ENCODE measurements around the gene MERTK.
"Not testable (repeated sequence)": the region's sequence is repeated elsewhere in the genome, so short reads cannot be mapped to it uniquely, and the experiment has no call there.

The MERTK gene

GRCh38 chr2:111946294-111947114, 48.1 kb downstream of the MERTK start:
- DNase-seq (ENCODE audit: low spot score), result peak; percentile 31

DNA sequence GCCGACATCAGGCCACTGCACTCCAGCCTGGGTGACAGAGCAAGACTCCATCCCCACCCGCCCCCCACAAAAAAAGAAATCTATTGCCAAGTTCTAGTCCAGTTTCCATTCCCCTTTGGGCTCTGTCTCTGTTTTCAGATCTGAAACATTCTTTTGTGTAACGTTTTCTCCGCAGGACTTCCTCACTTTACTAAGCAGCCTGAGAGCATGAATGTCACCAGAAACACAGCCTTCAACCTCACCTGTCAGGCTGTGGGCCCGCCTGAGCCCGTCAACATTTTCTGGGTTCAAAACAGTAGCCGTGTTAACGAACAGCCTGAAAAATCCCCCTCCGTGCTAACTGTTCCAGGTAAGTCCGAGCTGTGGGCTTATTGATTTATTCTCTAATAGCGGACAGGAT, 48.8 kb downstream of the MERTK start:
- DNase-seq (ENCODE audit: low spot score), result no peak

GRCh38 chr2:111948832-111949231, 50.4 kb downstream of the MERTK start:
- DNase-seq (ENCODE audit: low spot score), result no peak

- DNase-seq (ENCODE audit: low spot score), result no peak
Measured at GRCh38 chr2:111950236-111950635, 51.8 kb downstream of the MERTK start.

- no peak for DNase-seq (ENCODE audit: low spot score)
Measured at GRCh38 chr2:111951486-111951885, 53.1 kb downstream of the MERTK start.

DNA sequence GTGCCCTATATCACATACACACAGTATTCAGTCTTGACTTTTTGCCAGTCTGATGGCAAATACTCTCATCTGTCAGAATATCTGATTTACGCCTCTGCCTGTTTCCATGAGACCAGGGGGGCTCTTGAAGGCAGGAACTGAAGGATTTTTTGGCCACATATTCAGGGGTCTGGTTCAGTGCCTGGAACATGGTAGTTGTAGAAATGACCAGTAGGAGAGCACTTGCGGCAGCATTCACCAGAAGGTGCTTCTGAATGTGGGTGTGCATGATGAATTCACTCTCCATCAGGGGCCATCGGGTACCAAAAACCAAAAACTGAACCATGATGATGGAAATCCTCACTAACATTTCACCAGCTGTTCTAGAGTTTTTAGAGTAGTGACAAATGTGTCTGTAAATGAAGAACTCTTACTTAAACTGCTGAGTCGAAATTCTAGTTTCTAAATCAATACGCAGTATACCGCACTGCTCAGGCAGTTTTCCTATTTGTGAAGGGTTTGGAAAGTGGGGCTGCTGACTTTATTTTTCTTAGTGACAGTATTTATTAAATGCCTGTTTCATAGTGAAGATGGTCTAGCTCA, 54.6 kb downstream of the MERTK start:
- no peak for DNase-seq (ENCODE audit: low spot score)

GRCh38 chr2:111954602-111955332, 56.4 kb downstream of the MERTK start:
- no peak for DNase-seq (ENCODE audit: low spot score)

DNA sequence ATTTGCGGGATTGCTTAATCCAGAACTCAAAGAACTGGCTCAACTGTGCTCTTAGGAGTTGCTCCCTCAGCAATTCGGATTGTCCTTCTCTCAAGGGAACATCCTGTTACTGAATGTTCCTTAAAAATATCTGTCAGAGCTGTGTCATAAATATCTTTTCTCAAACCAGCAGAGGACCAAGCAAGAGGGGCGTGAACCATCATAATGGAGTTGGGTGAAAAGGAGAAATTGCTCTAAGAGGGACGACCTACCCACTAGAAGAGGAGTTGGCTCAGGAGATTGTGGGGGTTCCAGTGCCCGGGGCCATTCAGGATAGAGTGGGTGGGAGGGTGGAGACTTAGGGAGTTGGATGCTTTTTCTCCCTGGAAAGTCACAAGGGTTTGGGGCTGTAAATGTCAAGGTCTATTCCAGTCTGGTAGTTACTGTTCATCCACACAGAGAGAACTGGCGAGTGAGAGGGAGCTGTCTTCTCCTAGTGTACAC, 59.5 kb downstream of the MERTK start:
- DNase-seq (ENCODE audit: low spot score), result no peak

DNA sequence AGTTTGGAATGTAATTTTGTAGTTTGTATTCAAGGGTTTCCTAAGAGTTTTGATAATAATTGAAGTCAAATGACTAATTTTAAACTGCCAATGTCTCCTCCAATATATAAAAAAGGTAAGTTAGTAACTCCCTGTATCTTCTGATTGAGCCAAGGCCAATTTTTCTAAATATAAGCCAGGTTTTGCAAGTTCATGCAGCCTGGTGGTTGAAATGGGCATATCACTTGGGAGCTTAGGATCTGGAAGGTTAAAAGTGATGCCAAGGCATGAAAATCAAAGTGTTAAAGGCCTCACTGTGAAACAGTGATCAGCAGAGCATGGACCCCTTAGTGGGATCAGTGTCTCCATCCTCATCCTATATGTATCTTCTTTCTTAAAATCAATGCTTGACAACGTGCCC, 60.5 kb downstream of the MERTK start:
- DNase-seq (ENCODE audit: low spot score), result no peak

DNA sequence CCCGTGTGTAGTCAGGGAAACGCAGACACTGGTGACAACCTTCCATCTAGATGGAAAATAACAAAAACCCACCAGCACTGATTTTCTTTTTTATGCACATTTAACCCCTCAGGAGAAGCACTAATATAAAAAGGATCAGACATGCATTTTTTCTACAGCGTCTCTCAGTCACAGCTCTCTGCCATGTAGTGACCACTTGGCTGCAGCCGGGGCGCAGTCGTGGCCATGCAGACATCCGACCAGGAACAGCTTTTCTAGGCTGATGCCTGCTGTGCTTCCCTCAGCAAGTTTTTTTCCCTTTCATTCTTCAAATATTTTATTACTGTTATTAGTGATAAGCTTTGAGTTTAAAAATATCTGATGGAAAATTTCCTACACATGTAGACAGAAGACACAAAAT, 63.3 kb downstream of the MERTK start:
- no peak for DNase-seq (ENCODE audit: low spot score)

- not testable (repeated sequence) for DNase-seq (ENCODE audit: low spot score)
Measured at GRCh38 chr2:111963086-111963485, 64.7 kb downstream of the MERTK start.

- DNase-seq (ENCODE audit: low spot score), result not testable (repeated sequence)
Measured at GRCh38 chr2:111963508-111963907, 65.1 kb downstream of the MERTK start.

DNA sequence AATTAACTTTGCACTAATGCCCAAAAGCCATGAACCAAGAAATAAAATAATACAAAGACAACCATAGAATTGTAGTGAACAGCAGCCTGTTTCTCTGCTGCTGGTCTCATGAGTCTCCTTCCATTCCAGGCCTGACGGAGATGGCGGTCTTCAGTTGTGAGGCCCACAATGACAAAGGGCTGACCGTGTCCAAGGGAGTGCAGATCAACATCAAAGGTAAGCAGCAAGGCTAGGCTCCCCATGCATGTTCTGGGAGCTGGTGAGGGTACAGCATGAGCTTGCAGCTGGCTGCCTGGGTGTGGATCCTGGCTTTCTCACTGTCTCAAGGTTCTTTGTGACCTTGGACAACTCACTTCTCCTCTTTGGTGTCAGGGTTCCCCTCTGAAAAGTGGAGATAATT, 66.7 kb downstream of the MERTK start:
- no peak for DNase-seq (ENCODE audit: low spot score)

DNA sequence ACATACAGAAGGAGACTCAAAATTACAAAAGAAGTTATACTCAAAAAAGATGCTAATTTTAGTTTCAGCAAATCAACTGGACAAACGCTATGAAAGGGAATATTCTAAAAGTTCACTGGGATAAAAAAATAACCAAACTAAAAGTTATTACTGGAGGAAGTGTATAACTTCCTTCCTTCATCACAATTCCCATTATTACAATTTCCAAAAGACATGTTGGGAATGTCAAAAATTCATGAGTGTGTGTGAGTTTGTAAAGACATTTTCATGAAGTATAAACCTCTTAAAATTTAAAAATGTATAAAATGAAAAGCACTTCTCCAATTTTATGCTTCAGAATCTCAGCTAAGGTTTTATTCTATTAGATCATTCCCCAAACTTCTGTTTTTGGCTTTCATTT, 67.8 kb downstream of the MERTK start:
- DNase-seq (ENCODE audit: low spot score), result no peak

DNA sequence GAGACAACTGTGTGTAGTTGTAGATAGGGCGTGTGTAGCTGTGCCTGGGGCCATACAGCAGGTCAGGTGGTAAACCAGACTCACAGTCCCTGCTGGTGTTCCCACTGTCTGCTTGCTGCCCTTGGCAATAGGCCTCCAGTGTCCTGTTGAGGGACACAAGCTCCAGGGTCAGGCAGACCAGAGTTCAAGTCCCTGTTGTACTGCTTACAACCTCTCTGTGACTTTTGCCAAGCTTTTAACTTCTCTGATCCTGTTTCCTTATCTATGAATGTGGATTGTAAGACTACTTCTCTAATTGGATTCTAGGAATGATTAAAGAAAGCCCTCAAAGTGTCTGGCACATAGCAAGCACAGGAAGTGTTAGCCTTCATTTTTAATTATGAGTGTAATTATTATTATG, 68.6 kb downstream of the MERTK start:
- DNase-seq (ENCODE audit: low spot score), result no peak

DNA sequence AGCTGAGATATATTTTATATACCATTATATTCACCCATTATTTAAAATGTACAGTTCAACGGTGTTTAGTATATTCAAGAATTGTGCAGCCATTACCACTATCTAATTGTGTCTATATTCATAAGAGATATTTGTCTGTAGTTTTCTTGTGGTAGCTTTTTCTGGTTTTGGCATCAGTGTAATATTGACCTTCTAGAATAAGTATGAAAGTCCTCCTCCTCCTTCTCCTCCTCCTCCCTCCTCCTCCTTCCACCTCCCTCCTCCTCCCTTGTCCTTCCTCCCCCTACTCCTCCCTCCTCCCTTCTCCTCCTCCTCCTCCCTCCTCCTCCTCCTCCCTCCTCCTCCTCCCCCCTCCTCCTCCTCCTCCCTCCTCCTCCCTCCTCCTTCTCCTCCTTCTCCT, 72.0 kb downstream of the MERTK start:
- no peak for DNase-seq (ENCODE audit: low spot score)

GRCh38 chr2:111972955-111973565, 74.7 kb downstream of the MERTK start:
- DNase-seq (ENCODE audit: low spot score), result no peak

- DNase-seq (ENCODE audit: low spot score), result no peak
Measured at GRCh38 chr2:111973701-111974100, 75.3 kb downstream of the MERTK start.

DNA sequence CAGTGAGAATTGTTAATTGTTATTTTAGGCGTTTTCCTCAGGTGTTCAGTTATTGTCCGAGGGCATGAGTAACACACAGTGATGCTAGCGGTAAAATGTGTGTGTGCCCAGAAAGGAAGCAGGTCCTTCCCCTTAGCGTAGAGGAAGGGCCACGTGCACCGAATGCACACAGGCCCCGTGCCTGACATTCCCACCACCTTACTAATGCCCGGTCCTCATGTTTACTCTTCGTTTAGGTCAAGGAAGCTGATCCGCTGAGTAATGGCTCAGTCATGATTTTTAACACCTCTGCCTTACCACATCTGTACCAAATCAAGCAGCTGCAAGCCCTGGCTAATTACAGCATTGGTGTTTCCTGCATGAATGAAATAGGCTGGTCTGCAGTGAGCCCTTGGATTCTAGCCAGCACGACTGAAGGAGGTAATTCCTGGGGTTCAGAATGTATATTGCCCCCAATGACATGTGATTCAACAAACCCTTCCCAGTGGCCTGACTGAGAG, 76.7 kb downstream of the MERTK start:
- no peak for DNase-seq (ENCODE audit: low spot score)

GRCh38 chr2:111975819-111976218, 77.4 kb downstream of the MERTK start:
- no peak for DNase-seq (ENCODE audit: low spot score)

GRCh38 chr2:111977240-111977639, 78.8 kb downstream of the MERTK start:
- no peak for DNase-seq (ENCODE audit: low spot score)

DNA sequence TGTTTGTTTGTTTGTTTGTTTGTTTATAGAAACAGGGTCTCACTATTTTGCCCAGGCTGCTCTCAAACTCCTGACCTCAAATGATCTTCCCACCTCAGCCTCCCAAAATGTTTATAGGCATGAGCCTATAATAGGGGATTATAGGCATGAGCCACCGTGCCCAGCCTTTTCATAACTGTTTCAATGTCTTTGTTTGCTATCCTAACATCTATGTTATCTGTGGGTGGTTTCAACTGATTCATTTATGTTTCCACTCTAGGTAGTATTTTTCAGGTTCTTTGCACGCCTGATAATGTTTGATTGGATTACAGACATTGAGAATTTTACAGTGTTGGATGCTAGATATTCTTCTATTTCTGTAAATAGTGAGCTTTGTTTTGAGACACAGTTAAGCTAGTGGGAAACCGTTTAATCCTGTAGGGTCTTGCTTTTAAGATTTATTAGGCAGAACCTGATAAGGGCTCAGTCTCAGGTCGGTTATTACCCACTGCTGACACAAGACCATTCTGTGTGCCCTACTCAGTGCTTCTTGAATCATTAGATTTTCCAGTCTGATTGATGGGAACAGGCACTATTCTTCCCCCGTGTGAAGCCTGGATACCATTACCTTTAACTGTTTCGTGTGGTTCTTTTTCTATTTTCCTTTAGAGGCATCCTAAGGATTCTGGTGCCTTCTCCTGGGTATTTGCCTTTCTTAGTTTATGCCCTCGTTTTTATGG, 80.2 kb downstream of the MERTK start:
- DNase-seq (ENCODE audit: low spot score), result no peak
